Left hindlimb (tissue), 1 donor: ENCODE data around the gene PATL2.
"Not testable (repeated sequence)": the region's sequence is repeated elsewhere in the genome, so short reads cannot be mapped to it uniquely, and the experiment has no call there.

ENCODE experiments used
- DNase-seq: peaks from one replicate; pipeline ENCODE4 v3.0.0-alpha.2; 2018

The PATL2 gene

DNA sequence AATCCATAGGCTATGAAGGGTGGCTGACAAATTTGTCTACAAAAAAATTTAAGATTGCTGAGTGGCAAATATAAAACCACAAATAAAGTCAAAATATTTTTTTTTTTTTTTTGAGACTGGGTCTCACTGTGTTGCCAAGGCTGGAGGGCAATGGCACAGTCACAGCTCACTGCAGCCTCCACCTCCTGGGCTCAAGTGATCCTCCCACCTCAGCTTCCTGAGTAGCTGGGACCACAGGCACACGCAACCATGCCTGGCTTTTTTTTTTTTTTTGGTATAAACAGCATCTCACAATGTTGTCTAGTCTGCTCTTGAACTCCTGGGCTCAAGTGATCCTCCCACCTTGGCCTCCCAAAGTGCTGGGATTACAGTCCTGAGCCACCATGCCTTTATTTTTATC, 20.9 kb downstream of the PATL2 start:
- not testable (repeated sequence) for DNase-seq

DNA sequence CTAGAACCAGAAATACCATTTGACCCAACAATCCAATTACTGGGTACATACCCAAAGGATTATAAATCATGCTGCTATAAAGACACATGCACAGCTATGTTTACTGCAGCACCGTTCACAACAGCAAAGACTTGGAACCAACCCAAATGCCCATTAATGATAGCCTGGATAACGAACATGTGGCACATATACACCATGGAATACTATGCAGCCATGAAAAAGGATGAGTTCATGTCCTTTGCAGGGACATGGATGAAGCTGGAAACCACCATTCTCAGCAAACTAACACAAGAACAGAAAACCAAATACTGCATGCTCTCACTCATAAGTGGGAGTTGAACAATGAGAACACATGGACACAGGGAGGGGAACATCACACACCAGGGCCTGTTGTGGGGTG, 21.8 kb downstream of the PATL2 start:
- not testable (repeated sequence) for DNase-seq

DNA sequence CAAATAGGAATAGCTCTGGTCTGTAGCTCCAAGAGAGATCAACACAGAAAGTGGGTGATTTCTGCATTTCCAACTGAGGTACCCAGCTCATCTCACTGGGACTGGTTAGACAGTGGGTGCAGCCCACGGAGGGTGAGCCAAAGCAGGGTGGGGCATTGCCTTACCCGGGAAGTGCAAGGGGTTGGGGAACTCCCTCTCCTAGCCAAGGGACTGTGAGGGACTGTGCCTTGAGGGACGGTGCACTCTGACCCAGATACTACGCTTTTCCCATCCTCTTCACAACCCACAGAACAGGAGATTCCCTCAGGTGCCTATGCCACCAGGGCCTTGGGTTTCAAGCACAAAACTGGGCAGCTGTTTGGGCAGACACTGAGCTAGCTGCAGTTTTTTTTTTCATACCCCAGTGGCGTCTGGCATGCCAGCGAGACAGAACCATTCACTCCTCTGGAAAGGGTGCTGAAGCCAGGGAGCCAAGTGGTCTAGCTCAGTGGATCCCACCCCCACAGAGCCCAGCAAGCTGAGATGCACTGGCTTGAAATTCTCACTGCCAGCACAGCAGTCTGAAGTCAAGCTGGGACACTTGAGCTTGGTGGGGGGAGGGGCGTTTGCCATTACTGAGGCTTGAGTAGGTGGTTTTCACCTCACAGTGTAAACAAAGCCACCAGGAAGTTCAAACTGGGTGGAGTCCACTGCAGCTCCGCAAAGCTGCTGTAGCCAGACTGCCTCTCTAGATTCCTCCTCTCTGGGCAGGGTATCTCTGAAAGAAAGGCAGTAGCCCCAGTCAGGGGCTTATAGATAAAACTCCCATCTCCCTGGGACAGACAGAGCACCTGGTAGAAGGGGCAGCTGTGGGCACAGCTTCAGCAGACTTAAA, 28.1 kb downstream of the PATL2 start:
- DNase-seq, result not testable (repeated sequence)

DNA sequence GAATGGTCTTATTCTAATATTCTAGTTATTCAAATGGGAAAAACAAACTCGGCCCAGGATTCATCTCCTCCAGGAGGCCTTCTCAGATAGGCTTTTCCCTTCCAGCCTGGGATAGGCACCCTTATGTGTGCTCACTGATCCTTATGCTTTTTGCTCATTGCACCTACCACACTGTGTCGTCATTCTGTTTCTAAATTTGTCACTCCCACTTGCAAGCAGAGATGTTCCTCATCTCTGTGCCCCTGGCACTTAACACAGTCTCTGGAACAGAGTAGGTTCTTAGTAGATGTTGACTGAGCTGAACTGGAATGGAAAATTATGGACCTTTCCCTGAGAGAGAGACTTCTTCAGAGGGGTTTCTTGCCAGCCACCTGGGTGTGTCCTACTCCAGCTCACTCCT, 28.9 kb downstream of the PATL2 start:
- no peak for DNase-seq

DNA sequence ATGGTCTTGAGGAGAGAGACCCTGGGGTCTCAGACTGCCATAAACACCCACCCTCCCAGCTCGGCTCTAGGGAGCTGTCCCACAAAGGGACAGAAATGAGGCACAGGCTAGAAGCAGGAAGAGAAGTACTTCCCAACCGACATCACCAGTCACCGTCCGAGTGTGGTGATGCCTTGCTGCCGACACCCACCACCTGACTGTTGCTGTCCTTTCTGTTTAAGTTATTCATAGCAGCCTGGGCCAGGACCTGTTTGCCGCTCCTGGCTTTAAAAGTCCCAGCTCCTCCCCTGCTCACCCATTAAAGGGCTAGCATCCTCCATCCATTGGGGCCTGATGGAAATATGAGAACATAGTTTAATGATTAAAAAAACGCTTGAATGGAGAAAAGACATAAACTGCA, 34.4 kb downstream of the PATL2 start:
- DNase-seq, result no peak

GRCh38 chr15:44675911-44676310, 35.2 kb downstream of the PATL2 start:
- no peak for DNase-seq

GRCh38 chr15:44673639-44674038, 37.5 kb downstream of the PATL2 start:
- no peak for DNase-seq

GRCh38 chr15:44670087-44670950, 40.8 kb downstream of the PATL2 start:
- no peak for DNase-seq

DNA sequence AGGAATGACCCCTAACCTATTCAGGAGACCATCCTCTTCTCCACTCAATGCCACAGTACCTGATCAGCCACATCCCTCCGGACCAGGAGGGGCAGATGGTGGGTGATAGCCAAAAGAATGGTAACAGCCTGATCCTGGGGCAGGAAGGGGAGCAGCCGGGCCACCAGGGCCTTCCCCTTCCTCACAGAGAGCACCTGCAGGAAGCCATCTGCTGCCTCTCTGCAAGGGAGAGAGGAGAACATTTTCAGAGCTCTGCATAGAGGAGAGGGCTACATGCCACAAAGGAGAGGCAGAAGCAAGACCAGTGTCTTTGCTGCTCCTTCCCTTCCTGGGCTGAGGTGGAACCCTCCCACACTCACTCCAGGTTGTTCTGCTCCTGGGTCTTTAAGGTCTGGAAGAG, 42.2 kb downstream of the PATL2 start:
- no peak for DNase-seq

- no peak for DNase-seq
Observed at GRCh38 chr15:44667039-44667360, 44.1 kb downstream of the PATL2 start.

GRCh38 chr15:44666210-44667038, 44.7 kb downstream of the PATL2 start:
- DNase-seq, result no peak

DNA sequence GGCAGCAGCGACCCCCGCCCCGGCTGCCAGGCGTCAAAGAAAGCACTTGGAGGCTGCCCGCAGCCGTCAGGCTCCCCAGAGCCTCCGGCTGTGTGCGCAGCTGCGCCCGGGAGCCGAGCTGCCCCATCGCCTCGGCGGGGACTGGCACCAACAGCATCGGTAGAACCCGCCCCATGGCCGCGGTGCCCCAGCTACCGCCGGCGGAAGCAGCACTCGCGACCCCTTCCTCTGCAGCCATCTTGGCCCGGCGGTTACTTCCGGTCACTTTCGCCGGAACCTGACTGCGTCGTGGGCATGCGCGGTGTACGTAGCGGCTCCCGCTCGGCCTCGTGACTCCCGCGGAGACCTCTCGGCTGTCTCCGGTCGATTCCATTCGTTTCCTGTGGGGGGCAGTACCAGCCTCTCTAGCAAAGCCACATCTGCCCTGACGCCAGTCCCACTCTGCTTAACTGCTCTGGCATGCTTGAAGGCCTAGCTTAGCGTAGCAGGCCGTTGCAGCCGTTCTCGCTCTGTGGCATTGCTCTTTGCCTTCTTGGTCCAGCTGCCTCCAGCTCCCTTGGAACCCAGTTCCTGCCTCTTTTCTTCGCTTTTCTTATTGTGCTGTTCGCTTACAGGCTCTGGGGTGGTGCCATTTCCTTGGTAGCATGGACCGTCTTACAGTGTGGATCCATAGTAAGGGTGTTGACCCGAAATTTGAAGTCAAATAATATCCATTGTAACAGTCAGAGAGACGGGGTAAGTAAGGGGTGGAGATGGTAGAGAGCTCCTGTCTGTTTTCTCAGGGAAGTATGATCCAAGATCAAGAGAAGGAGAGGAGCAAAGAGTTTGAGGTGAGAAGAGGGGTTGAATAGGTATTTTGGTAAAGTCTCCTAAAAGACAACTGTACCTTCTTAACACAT, 47.5 kb downstream of the PATL2 start, which contains the start of gene SPG11:
Gene SPG11, minus strand, starts transcription at position 253 of the 899 bp plus-strand sequence. Its CDS starts 15 bp downstream, at position 238.
- peak; percentile 98 for DNase-seq

DNA sequence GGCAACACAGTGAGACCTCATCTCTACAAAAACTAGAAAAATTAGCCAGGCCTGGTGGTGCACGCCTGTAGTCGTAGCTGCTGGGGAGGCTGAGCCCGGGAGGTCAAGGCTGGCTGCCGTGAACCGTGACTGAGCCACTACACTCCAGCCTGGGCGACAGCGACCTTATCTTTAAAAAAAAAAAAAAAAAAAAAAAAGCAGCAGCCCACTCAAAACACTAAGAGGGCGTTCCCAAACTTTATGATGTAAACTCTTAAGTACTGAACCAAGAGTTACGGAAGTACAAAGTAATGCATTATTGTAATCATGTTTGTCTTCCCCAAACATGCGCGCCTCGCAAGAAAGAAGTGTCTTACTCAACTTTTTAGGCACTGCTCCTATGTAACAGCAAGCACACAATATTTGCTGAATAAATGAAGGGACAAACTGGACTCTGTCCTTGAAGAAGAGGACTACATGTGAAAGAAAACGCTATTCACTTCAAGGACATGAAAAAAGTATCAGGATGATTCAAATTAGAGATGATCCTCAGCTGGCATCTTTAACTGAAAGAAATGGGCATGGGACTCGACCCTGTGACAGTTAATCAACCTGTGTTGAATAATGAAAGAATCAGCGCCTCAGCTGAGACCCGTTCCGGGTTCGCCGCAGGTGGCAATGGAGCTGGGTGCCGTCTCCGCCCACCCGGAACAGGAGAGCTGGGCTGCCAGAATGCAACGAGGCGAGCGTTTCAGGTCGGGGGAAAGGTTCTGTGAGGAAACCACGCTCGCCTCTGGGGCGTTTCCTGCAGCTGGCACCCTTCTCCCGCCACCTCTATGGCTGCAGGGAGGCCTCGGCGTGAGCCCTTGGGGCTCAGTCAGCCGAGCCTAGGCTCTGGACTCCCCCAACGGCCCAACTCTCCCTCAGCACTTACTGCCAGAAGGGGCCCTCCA, 48.4 kb downstream of the PATL2 start:
- DNase-seq, result peak; percentile 66

DNA sequence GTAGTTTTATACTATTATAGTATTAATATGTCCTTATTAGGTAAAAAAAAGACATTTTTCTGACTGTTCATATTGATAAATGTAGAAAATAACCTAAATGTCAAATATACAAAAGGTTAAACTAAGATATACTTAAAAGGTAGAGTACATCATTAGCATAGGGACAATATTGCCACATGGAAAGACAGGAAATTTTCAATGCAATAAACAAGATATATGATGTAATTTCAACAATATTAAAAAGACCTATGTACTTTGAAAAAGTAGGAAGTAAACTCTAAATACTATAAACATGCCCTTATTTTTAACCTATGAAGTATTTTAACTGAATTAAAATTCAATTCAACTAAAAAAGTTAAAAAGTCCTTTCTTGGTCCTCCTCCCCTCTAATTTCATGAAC, 49.5 kb downstream of the PATL2 start:
- DNase-seq, result no peak

DNA sequence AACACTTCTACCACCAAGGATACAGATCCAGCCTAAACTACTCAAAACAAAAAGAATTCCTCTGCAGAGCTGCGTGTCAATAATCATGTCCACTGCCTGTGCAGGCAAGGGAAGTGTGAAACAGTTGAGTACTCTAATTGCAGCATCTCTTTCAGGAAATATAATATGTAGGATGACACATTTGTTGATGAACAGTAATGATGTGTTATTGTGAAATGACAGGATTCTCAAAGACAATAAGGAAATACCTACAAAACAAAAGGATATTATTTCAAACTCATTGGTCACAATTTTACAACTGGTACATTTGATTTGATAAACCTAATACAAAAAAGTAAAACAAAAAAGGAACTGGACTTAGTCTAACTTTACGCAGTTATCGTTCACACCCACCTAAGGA, 52.1 kb downstream of the PATL2 start:
- no peak for DNase-seq

DNA sequence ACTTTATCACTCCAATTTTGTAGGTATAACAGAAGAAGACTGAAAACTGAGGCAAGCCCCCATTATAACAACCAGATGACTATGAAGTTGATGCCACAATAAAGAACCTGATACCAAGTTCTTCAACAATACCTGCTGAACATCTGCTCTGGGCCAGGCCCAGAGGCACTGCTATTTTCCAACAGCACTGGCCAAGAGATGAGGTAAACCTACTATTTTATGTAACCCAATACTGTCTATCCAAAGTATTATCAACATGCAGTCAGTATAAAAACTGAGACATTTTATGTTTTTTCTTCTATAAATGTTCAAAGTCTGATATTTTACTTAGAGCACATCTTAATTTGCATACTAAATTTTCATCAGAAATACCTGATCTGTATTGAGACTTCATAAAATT, 53.7 kb downstream of the PATL2 start:
- no peak for DNase-seq

DNA sequence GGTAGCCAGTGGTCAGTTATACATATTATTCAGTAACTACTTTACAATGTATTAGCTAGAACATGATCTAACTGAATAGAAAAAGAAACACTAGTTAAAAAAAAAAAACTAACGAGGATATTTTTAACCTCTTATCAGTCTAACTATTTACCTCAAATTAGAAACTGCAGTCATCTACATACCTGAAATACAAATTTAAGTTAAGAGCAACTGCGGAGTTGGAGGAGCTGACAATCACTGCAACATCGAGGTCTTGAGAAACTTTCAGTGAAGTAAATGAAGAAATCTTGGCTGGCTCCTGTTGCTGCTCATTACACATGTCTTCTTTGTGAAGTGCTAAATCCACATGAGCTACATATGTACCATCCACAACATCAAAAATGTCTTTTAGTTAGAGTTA, 54.2 kb downstream of the PATL2 start:
- no peak for DNase-seq

GRCh38 chr15:44656298-44656697, 54.8 kb downstream of the PATL2 start:
- DNase-seq, result no peak

GRCh38 chr15:44654858-44655257, 56.3 kb downstream of the PATL2 start:
- no peak for DNase-seq

- DNase-seq, result no peak
Observed at GRCh38 chr15:44647637-44648036, 63.5 kb downstream of the PATL2 start.

DNA sequence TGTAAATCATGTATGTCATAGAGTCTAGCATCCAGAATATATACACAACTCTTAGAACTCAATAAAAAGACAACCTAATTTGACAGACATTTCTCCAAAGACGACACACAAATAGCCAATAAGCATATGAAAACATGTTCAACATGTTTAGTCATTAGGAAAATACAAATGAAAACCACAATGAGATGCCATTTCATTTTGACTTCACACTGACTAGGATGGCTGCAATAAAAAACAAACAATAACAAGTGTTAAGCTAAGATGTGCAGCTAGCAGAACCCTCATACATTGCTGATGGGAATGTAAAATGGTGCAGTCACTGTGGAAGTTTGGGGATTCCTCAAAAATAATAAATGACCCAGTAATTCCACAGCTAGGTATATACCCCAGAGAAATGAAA, 64.1 kb downstream of the PATL2 start:
- DNase-seq, result no peak
